PC-9 (cell line): ENCODE measurements around the gene MYBPHL. TPM values are rescaled to one million over a fixed set of nuclear protein-coding genes. Genes with fewer than 3 reads are reported as not detected.

ENCODE experiments used
- BruUV-seq: library from RNA; stranded (reverse); fragments of 400-500 nt; replicated peaks from 2 replicates; lab custom pipeline; 2021; lab: Mats Ljungman, UMichigan
- CTCF ChIA-PET: fragments of 300-600 bp; sonication (Branson Sonifier 250); formaldehyde crosslinking; loops from one replicate; lab custom pipeline; 2022; ENCODE audit warnings: antibody characterized with exemption; lab: Charles Lee
- POLR2A ChIA-PET: fragments of 300-600 bp; sonication (Branson Sonifier 250); formaldehyde crosslinking; loops from one replicate; lab custom pipeline; 2022; ENCODE audit warnings: antibody characterized with exemption; ENCODE audit not compliant: unreplicated experiment; lab: Charles Lee
- DNase-seq, 2 experiments: peaks; one replicate each; pipeline versions ENCODE4 v3.0.0 to v3.0.0-alpha.2; 2015 to 2022; ENCODE audit warnings: mixed read lengths in 1 of 2
- H2AFZ ChIP-seq: fragments of 200-600 bp; sonication (generic); 2 replicates; pipeline ENCODE4 v1.8.1; 2017; ENCODE audit warnings: antibody characterized with exemption
- H3F3A ChIP-seq: fragments of 200-600 bp; sonication (generic); 2 replicates; pipeline ENCODE4 v1.8.1; 2017; ENCODE audit warnings: antibody characterized with exemption, mild to moderate bottlenecking, low read depth; ENCODE audit not compliant: insufficient read depth
- H3K27ac ChIP-seq: fragments of 200-600 bp; sonication (generic); 2 replicates; pipeline ENCODE4 v1.6.1; 2016; ENCODE audit warnings: mixed run types
- H3K27me3 ChIP-seq: fragments of 200-600 bp; sonication (generic); 2 replicates; pipeline ENCODE4 v1.6.1; 2016; ENCODE audit warnings: low read depth, mixed run types; ENCODE audit not compliant: insufficient read depth
- H3K36me3 ChIP-seq: fragments of 200-600 bp; sonication (generic); 2 replicates; pipeline ENCODE4 v1.6.1; 2016; ENCODE audit warnings: low read depth, mixed run types
- H3K4me1 ChIP-seq: fragments of 200-600 bp; sonication (generic); replicated peaks from 2 replicates; pipeline ENCODE4 v1.6.1; 2016; ENCODE audit warnings: mixed run types; ENCODE audit not compliant: insufficient read depth
- H3K4me2 ChIP-seq: fragments of 200-600 bp; sonication (generic); 2 replicates; pipeline ENCODE4 v1.6.1; 2017; ENCODE audit warnings: mixed run types
- H3K4me3 ChIP-seq: fragments of 200-600 bp; sonication (generic); 2 replicates; pipeline ENCODE4 v1.6.1; 2016; ENCODE audit warnings: mixed run types
- H3K79me2 ChIP-seq: fragments of 200-600 bp; sonication (generic); 2 replicates; pipeline ENCODE4 v1.6.1; 2017; ENCODE audit warnings: low read depth, mixed run types
- H3K9me2 ChIP-seq: fragments of 200-600 bp; sonication (generic); 2 replicates; pipeline ENCODE4 v1.8.1; 2017; ENCODE audit warnings: mild to moderate bottlenecking; ENCODE audit not compliant: insufficient read depth
- H3K9me3 ChIP-seq: fragments of 200-600 bp; sonication (generic); 2 replicates; pipeline ENCODE4 v1.8.1; 2016; ENCODE audit warnings: low read depth; ENCODE audit not compliant: insufficient read depth
- H4K20me1 ChIP-seq: fragments of 200-600 bp; sonication (generic); 2 replicates; pipeline ENCODE4 v1.8.1; 2017; ENCODE audit not compliant: insufficient read depth
- CTCF ChIP-seq: fragments of 200-600 bp; sonication (generic); conservative IDR thresholded peaks from 2 replicates; pipeline ENCODE4 v1.6.1; 2017; ENCODE audit warnings: mixed run types, antibody characterized with exemption, mild to moderate bottlenecking, moderate library complexity
- EZH2 ChIP-seq: fragments of 200-600 bp; sonication (generic); IDR thresholded peaks from 2 replicates; pipeline ENCODE4 v1.8.0; 2017; ENCODE audit warnings: antibody characterized with exemption, low read depth
- intact Hi-C: fragments of 100-400 bp; cut with micrococcal nuclease; formaldehyde crosslinking; loops from one replicate; pipeline ENCODE4 v1.10.0; 2022; ENCODE audit not compliant: unreplicated experiment
- total RNA-seq: library from RNA; stranded (reverse); gene quantifications from 2 replicates; pipeline ENCODE4 v1.2.3, GENCODE V29; 2021

The MYBPHL gene
- total RNA-seq, 1 experiment from 2014 or later, result not detected

GRCh38 chr1:109246141-109246551 is 60.7 kb downstream of the MYBPHL start:
- Histone ChIP-seq H3K27me3 (no peaks in the 10 kb centered on the region), H3K79me2 (no peaks in the 10 kb centered on the region), H3K4me1 (peaks cover 18% of the 10 kb centered on the region), H3K4me2 (no peak overlapping the region), H3K27ac (no peak overlapping the region), H3K9me2 (no peaks in the 10 kb centered on the region), H4K20me1 (no peaks in the 10 kb centered on the region), H3K36me3 (no peaks in the 10 kb centered on the region), H3F3A (peaks cover 4% of the 10 kb centered on the region), H3K4me3 (no peak overlapping the region), H2AFZ (no peak overlapping the region), H3K9me3 (no peaks in the 10 kb centered on the region)
- ChIA-PET CTCF (interaction anchor here (0.6 to 0.7 kb wide), 2 partner anchors 287 to 348 kb away, joined by 3 to 15 read pairs; no protein-coding TSS in a partner anchor), POLR2A (interaction anchor here (0.6 kb wide), 1 partner anchor 429 kb away, joined by 3 read pairs; no protein-coding TSS in a partner anchor)
- DNase-seq, result no peak
- no TSS peak for BruUV-seq
- TF ChIP-seq EZH2 (no peak), CTCF (no peak)
- intact Hi-C loops, result no loop called here

DNA sequence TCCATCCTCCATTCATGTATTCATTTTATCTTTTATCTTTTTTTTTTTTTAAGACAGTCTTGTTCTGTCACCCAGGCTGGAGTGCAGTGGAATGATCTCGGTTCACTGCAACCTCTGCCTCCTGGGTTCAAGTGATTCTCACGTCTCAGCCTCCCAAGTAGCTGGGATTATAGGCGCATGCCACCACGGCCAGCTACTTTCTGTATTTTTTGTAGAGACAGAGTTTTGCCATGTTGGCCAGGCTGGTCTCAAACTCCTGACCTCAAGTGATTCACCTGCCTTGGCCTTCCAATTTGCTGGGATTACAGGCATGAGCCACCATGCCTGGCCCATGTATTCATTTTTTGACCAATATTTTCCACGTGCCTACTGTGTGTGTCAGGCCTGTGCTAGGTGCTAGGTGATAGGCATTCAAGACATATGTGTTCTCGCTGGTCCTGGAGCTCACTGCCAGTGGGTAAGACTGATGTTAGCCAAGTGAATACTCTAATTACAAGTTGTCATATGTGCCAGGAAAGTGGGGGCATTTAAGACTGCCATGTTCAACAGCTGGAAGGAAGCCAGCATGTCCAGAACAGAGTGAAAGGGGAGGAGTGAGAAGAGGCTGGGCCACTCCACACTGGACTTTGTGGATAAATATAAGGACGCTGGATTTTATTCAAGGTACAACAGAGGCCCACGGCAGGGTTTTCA is 62.8 kb downstream of the MYBPHL start:
- no peak overlapping the region for H3K27ac ChIP-seq
- H3K9me2 ChIP-seq, result no peaks in the 10 kb centered on the region
- no peak overlapping the region for H3K4me3 ChIP-seq
- no peaks in the 10 kb centered on the region for H3K9me3 ChIP-seq
- peaks cover 30% of the 10 kb centered on the region for H3K4me1 ChIP-seq
- BruUV-seq, result no TSS peak
- ChIA-PET POLR2A (interaction anchor here (0.6 kb wide), 1 partner anchor 301 kb away, joined by 5 read pairs; no protein-coding TSS in a partner anchor), CTCF (interaction anchor here (0.7 kb wide), 1 partner anchor 550 kb away, joined by 3 read pairs; no protein-coding TSS in a partner anchor)
- DNase-seq, result no peak
- TF ChIP-seq CTCF, result no peak
- no peak for TF ChIP-seq EZH2
- peaks cover 24% of the 10 kb centered on the region for H3F3A ChIP-seq
- no peaks in the 10 kb centered on the region for H3K79me2 ChIP-seq
- no peak overlapping the region for H2AFZ ChIP-seq
- no peaks in the 10 kb centered on the region for H3K27me3 ChIP-seq
- peaks cover 3% of the 10 kb centered on the region for H3K36me3 ChIP-seq
- no peaks in the 10 kb centered on the region for H4K20me1 ChIP-seq
- intact Hi-C loops, result no loop called here
- no peak overlapping the region for H3K4me2 ChIP-seq

DNA sequence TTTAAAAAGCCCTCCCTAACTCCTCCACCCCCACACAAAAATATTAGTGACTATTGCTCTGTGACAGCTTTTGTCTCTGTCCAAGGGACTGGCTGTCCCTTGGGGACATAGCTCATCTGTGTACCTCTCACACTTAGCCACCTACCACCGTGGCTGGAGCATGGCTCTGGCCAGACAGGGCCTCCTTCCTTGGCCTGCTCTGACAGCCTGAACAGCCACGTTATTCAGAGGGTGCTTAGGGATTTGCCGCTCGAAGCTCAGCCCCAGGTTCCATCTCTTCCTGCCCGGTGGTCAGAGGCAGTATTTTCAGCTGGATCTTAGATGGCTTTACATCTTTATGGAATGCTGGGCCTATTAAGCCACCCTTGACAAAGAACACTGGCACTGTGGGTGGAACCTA is 63.6 kb downstream of the MYBPHL start:
- BruUV-seq, result no TSS peak
- ChIA-PET POLR2A (no interaction called here), CTCF (no interaction called here)
- Histone ChIP-seq H3F3A (peaks cover 31% of the 10 kb centered on the region), H3K36me3 (peaks cover 11% of the 10 kb centered on the region), H3K4me1 (peaks cover 36% of the 10 kb centered on the region), H2AFZ (no peak overlapping the region), H3K9me3 (no peaks in the 10 kb centered on the region), H3K4me2 (no peak overlapping the region), H3K9me2 (no peaks in the 10 kb centered on the region), H3K4me3 (no peak overlapping the region), H4K20me1 (no peaks in the 10 kb centered on the region), H3K27me3 (no peaks in the 10 kb centered on the region), H3K27ac (no peak overlapping the region), H3K79me2 (no peaks in the 10 kb centered on the region)
- no peak for DNase-seq
- TF ChIP-seq EZH2, result no peak
- no peak for TF ChIP-seq CTCF
- intact Hi-C loops, result no loop called here
